T-helper 1 cell treated with Interleukin-12 subunit alpha and Interleukin-12 subunit beta and Interleukin-4 antibody, amounts not matched to agents 30 ng/mL and 1 ng/mL, for 36 hours (primary cell): ENCODE results near the gene SIDT1. TPM values are rescaled to one million over a fixed set of nuclear protein-coding genes. Genes with fewer than 3 reads are reported as not detected.

Experiments
- intact Hi-C: fragments of 100-400 bp; cut with micrococcal nuclease; formaldehyde crosslinking; loops from one replicate; pipeline ENCODE4 v1.15.1; 2024
- total RNA-seq: library from RNA; stranded (reverse); gene quantifications from 2 replicates; pipeline ENCODE4 v1.2.3, GENCODE V29; 2022

Gene SIDT1
- 28.2 and 29.9 TPM in 2 replicates for total RNA-seq

DNA sequence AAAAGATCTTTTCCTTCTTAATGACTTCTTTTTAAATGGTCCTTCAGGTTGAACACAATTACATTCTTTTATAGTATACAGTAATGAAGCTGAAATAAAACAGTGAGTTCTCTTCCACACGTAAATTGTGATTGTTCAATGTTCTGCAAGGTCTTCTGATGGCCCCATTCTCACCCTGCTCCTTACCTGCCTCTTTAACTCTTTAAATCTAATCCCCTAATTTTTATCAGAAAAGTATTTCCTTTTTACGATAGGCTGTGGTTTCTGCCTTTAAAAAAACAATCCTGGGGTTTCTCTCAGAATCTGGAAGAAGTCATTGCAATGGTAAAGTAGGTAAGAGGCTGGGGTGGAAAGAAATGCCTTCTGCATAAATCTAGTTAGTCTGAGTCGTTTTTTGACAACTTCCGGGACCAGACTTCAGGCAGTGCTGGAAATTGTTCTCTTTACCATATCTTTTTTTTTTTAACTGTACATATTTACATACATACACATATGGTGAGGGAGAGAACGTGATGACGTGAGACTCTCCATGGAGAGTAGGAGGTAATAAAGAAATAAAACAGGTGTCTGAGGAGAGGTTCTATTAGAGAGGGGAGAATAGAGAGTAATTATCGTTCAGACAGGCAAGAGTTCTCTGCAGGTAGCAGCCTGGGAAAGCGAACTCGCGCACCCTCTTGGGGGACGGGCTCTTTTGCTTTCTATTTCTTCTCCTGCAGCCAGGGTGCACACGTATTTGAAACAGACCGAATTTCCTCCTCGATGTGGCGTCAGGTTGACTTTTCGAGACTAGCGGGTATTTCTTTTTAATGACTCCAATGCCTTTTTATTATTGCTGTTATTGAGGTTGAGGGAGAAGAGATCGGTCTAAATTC, at the start of gene SIDT1:
Gene SIDT1 (plus strand): TSS at position 730 of the 872 bp plus-strand sequence. CDS start 467 bp downstream, outside the sequence.
- intact Hi-C loops = loop anchor here (1.0 to 10.0 kb wide), 14 partner anchors 9 to 1990 kb away; partner anchors contain the start of genes BTLA, C3orf52, CD96 and NAA50

DNA sequence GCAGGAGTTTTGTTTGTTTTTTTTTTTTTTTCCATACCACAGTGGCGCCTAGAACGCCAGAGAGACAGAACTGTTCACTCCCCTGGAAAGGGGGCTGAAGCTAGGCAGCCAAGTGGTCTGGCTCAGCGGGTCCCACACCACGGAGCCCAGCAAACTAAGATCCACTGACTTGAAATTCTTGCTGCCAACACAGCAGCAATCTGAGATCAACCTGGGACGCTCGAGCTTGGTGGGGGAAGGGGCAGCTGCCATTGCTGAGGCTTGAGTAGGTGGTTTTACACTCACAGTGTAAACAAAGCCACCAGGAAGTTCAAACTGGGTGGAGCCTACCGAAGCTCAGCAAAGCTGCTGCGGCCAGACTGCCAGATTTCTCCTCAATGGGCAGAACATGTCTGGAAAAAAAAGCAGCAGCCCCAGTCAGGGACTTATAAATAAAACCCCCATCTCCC, 47.2 kb upstream of the SIDT1 start:
- intact Hi-C loops = no loop called here

DNA sequence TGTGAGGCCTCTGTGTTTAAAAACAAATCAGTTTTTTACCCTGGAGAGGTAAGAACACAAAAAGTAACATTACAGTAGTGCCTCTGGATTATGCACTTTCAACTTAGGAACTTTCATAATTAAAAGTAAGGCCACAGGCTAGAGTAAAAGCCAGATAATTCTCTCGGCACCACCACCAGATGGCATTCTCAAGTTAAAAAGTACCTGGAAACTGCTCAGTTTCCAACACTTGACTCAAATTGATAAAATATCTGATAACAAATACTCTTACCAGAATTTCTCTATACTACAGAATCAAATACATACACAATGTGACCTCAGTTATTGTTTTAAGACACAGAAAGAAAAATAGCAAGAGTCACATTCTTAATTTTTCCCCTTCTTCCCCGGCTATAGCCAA, 37.3 kb upstream of the SIDT1 start:
- intact Hi-C loops = loop anchor here (1.0 to 10.0 kb wide), 7 partner anchors 20 to 440 kb away; partner anchors contain the start of genes SIDT1 and SPICE1

DNA sequence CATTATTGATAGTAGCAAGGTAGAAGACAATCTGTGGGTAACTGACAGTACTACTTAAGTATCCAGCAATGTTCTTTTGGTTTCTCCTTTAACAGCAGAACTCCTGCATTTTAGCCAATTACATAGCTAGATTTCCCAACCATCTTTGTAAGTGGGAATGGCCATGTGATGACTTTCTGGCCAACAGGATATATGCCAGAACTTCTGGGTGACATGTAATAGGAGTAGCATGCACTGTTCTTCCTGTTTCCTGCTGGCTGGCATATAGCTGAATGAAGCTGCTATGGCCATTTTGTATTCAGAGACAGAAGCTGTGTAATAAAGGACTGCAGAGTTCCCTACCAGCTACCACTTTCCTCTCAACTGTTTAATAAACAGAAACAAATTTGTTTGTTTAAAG, 35.4 kb upstream of the SIDT1 start:
- intact Hi-C loops = loop anchor here (10.0 kb wide), 1 partner anchor 442 kb away; no protein-coding TSS in a partner anchor

DNA sequence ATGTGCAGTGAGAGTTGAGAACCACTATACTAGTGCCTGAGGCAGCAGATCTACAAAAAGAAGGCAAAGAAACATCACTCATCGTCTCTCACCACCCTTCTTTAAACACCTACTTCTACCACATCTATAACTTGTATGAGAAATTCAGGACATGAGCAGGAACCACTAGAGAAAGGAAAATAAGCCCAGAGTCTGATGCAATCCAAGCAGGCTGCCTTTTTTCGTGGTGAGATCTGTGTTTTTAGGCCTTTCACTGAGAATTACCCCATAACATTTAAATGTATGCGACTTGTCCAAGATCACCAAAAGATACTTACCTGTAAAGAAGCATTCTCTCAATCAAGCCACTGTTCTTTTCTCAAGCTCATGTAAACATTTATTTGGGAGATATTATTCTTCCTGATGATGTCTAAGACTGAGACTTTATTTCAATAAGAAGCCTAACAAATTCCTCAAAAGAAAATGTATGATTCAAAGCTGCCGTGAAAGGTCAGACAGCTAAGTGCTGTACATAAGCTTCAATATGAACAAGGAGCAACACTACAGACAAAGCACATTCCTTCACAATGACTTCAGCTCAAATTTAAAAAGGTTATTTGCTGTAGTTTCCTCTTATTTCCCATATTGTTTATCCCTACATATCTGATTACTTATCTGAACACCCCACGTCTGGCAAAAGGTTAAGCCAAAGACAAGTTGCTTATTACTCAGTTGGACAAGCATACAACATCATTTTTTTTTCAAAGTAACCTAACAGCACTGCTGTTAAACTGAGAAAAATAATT, 33.9 kb upstream of the SIDT1 start:
- intact Hi-C loops = loop anchor here (10.0 kb wide), 1 partner anchor 444 kb away; no protein-coding TSS in a partner anchor

DNA sequence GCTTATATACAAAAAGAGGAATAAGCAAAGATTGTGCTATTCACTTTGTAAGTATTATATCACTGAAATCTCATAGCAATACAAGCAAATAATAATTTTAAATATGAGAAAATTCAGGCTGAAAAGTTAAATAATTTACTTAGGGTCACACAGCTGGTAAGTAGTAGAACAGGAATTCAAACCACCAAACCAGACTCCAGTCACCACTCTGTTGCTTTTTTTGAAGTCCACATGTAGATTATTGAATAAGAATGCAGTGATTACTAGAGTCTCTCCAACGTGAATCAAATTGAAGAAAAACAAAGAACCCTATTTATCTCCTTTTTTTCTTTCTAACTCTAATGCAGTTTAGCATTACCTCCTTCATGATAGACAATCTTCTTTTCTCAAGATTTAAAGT, 33.3 kb upstream of the SIDT1 start:
- intact Hi-C loops = loop anchor here (10.0 kb wide), 1 partner anchor 444 kb away; no protein-coding TSS in a partner anchor

DNA sequence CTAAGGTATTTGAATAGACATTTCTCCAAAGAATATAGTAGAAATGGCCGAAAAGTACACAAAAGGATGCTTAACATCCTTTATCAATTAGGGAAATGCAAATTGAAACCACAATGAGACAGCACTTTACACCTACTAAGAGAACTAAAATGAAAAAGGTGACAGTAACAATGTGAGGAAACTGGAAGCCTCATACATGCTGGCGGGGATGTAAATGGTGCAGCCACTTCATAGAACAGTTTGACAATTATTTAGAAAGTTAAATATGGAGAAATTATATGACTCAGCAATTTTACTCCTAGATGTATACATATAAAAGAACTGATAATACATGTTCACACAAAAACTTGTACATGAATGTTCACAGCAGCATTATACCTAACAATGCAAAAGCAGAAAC, 30.8 kb upstream of the SIDT1 start:
- intact Hi-C loops = no loop called here

DNA sequence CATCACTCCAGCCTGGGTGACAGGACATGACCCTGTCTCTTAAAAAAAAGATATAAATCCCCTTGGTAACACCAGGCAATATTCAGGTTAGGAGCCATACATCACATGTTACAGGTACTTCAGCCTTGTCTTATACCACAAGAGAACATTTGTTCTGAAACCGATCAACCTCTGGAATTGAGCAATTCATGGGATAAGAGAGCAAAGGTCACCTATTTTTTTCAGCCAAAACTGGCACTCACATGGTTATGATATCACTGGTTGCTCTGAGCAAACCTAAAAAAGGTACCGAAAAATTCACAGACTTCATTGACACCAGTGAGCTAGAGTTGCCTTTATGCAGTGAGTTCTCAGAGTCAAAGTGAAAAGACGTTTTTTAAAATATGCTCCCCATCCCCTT, 26.5 kb upstream of the SIDT1 start:
- intact Hi-C loops = no loop called here

DNA sequence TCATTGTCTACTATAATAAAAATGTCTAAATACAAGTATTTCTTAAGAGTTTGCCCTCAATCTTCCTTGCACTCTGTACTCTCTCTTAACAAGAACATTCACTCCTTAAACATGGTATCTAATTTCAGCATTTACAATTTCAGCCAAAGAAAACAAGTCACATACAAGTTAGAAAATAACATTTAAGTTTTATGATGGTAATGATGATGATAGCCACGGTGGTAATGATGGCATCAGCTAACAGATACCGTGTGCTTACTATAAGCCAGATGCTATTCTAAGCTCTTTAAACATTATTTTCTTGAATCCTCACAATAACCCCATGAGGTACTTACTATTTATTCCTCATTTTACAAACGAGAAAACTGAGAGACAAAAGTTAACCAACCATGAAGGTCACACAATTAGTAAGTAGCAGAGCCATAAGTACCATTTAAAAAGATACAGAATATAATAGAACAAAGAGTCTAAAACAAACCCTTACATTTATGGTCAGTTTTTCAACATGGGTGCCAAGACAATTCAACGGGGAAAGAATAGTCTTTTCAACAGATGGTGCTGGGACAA, 24.8 kb upstream of the SIDT1 start:
- intact Hi-C loops = no loop called here

DNA sequence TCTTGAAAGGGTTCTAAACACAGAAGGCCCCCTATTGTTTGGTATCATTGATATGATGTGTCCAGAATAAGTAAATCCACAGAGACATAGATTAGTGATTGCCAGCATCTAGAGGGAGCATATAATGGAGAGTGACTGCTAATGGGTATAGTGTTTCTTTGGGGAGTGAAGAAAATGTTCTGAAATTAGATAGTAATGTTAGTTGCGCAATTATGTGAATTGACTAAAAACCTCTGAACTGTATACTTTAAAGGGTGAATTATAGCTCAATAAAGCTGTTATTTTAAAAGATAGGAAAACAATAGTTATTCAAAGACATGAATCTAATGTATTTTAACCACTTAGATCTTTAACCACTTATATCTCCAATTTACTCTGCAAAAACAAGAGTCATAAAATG, 23.4 kb upstream of the SIDT1 start:
- intact Hi-C loops = no loop called here

DNA sequence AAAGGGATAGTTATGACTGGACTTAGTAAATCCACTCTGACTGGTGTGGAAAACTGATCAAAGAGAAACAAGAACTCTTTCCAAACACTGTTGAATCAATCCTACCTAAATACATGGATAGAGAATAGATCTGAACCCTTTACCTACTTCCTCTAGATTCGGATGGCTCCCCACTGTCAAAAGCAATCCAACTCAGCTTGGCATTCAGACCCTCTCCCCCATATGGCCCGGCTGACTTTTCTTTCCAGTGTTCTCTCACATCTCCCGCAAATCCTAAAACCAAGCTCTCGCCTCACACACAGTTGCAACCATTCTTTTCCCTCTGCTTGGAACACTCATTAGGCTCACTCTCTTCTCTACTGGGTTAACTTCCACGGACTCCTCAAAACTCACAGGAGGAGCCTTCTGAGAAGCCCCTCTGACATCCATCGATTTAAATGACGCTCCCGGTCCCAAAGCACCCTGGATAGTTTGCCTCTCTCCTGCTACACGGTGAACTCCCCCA, 18.0 kb upstream of the SIDT1 start:
- intact Hi-C loops = loop anchor here (2.0 kb wide), 1 partner anchor 542 kb away; the partner anchor contains the start of genes CCDC191 and QTRT2

DNA sequence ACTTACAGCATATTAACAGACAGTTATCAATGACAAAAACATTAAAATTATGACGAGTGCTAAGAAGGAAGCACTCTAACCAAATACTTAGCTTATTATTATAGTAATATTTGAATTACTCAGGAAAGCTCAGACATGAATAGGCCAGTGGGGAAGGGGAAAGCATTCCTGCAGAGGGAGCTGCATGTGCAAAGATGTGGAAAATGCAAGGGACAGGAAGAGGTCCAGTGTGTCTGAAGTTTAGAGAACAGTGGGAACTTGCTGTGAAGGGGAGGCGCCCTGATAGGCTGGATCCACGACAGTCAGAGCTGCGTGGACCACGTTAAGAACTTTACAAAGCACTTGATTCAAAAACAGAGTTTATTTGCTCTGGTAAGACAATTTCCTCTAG, 16.2 kb upstream of the SIDT1 start:
- intact Hi-C loops = loop anchor here (5.0 kb wide), 1 partner anchor 844 kb away; no protein-coding TSS in a partner anchor

DNA sequence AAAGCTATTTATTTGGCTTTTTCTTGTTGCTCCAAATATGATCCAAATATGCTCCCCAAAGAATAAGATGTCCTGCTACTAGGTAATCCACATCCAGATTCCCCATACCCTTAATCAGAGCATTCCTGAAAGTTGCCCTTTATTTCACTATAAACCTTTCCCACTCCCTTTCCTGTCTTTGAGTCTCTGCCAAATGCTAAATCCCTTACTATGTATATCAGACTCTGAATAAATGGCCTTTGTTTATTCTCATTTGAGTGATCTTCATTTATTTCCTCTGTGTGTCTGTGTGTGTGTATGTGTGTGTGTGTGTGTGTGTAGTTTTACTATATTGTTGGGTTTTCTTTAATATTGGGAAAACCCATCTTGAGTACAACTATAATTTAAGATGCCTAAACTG, 10.4 kb upstream of the SIDT1 start:
- intact Hi-C loops = no loop called here

DNA sequence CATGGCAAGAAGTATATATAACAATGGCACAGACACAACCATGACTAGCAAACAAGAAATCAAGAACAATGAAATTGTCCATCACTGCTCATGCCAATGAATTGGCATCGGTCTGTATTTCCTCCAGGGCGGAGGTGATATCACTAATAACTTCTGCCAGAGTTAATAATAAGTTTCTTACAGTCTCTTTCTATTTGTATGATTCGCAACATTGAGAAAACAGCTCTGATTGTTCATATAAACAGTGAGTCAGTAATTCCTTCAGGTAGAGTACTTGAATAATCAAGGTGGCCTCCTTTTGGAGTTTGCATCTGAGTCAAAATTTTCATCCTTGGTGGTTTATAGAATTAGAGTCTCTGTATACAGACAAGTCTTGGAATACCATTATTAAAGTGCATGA, 9.1 kb upstream of the SIDT1 start:
- intact Hi-C loops = no loop called here

DNA sequence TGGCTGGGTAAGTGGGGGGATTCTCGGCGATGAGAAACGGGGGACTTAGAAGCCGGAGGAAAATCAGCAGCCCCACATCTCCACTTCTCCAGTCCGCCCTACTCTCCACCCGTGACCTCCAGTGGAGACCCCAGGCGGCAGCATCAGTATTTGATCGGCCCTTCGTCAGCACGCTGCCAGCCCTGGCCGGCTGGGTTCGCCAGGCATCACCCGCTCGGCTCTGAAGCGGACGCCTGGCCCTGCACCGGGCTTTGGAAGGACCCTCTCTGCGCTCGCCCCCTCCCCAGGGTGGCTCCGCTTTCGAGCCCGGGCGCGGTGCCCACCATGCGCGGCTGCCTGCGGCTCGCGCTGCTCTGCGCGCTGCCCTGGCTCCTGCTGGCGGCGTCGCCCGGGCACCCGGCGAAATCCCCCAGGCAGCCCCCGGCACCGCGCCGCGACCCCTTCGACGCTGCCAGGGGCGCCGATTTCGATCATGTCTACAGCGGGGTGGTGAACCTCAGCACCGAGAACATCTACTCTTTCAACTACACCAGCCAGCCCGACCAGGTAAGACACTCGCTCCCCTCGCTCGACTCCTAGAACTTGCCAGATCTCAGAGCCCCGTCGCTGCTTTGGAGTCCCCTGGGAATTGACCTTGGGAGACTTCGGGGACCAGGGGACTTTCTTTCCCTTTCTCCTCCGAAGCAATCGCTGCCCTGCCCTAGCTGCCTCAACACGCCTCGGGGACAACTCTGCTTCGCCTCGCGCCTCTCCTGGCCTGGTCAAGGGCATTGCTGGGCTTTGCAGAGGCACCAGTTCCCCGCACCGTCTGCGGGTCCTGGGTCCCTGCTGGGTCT, 561 bp downstream of the SIDT1 start:
- intact Hi-C loops = loop anchor here (1.0 to 10.0 kb wide), 18 partner anchors 8 to 1991 kb away; partner anchors contain the start of genes BTLA, C3orf52, CCDC191 and CD96

DNA sequence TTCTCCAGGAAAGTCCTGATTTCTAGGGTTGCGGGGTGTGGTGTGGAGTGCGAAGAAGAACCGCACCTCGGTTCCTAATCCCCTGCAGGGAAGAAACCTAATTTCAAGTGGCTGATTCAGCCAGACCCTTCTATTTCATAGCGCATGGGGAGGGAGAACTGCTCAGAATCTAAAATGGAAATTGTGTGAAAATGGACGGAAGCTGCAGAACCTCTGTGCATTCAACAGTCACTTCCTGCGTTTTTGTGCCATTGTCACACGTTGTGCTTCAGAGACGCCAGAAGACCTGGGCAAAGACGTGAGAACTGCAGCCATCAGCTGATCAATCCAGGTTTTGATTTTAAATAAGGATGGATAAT, 1.2 kb downstream of the SIDT1 start:
- intact Hi-C loops = loop anchor here (1.0 to 10.0 kb wide), 13 partner anchors 73 to 1991 kb away; partner anchors contain the start of genes BTLA, C3orf52, CCDC191 and CD96

DNA sequence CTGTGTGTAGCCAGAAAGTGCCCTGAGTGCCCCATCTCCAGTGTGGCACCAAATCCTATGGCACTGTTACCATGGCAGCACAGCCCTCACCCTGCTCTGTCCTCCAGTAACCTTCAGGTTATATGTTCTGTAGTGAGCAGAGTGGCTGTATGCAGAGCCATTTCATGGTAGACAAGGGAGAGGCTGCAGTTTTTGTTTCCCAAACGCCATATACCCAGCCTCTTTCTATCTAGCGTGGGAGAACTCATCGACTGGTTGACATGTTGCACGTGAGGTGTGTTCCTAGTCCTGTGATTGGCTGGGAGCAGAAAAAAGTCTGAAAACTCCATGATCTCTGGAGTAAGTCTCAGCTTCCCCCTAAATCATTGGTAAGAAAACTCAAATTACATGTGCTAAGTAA, 2.0 kb downstream of the SIDT1 start:
- intact Hi-C loops = loop anchor here (5.0 to 10.0 kb wide), 6 partner anchors 800 to 1992 kb away; partner anchors contain the start of genes BTLA, C3orf52 and CD96

DNA sequence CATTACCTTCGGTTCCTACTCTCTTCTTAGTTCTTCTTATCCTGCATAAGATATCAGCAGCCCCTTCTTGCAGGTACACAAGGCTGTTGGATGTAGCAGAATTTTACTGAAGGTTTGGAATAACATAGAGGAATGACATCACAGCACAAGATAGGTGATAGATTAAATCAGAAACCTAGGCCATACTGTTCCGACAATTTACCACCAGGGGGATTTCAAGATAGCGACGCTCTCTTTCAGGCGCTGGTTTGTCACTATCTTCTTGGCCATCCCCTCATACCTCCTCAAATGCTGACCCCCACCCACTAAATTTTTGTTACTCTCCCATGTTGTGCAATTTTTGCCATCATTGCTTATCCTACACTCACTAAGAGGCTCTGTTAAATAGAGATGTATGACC, 3.5 kb downstream of the SIDT1 start:
- intact Hi-C loops = loop anchor here (10.0 kb wide), 4 partner anchors 799 to 1921 kb away; partner anchors contain the start of genes BTLA and C3orf52

DNA sequence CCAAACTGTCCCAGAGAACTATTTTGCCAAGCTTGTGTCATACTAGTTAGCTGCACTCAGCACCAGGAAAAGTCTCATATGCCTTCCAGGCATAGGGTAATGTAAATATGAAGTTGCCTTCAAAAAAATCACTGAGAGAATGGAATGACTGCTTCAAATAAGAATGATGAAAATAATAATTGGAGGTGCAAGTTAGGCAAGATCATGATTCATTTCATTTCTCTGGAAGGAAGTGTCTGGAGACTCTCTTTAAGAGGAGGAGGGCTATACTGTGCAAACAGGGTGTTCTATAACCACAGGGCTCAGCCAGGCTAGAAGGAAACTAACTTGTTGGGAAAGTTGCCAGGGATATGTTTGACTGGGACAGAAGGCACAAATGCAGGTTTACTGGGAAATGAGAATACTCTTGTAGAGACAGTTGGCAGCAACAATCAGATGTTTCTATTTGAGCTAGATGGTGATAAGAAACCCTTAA, 4.3 kb downstream of the SIDT1 start:
- intact Hi-C loops = loop anchor here (10.0 kb wide), 4 partner anchors 798 to 1922 kb away; partner anchors contain the start of genes BTLA and C3orf52

DNA sequence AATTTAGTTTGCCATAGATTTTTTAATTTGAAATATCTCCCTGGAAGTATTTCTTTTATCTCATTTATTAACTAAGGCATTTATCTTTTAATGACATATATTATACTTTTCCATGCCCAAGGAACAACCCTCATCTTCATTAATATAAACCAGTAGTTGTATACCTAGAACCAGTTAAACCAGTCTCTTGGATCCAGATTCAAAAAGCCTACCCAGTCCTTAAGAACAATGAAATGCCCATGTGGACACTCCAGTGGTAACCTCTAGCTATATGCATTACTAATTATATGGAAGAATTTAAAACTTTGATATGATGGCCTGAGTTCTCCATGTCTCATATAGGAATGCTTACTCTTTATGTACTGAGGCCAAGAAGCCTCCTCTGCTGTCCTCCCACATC, 4.8 kb downstream of the SIDT1 start:
- intact Hi-C loops = loop anchor here (10.0 kb wide), 4 partner anchors 798 to 1922 kb away; partner anchors contain the start of genes BTLA and C3orf52
